ENCODE data around the gene SPATA2.
"Not testable (repeated sequence)": the region's sequence is repeated elsewhere in the genome, so short reads cannot be mapped to it uniquely, and the experiment has no call there.

SPATA2 gene

DNA sequence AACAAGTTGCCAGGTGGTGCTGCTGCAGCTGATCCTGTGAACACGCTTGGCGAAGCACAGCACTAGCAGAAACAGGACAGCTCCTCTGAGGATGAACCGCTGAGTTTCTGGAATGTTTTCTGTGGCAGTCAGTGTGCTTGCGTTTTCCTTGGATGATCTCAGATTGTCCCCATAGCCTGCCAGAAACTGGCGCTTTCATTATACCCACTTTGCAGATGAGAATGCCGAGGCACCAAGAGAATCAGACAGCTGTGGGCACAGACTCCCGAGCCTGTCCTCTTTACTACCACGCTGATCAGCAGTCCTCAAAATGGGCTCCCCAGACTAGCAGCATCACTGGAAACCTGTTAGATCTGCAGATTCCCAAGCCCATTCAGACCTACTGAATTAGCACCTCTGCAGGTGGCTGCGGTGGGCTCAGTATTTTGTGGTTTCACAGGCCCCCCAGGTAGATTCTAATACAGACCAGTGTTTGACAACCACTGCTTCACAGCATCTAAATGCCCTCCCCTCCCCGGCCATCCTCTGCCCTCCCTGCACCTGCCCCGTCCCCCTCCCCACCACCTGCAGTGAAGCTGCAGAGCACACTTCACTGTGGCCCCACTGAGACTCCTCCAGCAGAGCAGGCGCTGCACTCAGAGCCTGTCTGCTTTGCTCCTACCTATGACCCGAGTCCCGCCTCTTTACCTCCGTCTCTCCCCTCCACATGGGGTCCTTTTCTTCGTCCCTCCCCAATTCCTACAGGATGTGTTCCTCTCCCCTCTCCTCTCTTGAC is 29.6 kb downstream of the SPATA2 start:
- DNase-seq (ENCODE audit: low spot score) = no peak

DNA sequence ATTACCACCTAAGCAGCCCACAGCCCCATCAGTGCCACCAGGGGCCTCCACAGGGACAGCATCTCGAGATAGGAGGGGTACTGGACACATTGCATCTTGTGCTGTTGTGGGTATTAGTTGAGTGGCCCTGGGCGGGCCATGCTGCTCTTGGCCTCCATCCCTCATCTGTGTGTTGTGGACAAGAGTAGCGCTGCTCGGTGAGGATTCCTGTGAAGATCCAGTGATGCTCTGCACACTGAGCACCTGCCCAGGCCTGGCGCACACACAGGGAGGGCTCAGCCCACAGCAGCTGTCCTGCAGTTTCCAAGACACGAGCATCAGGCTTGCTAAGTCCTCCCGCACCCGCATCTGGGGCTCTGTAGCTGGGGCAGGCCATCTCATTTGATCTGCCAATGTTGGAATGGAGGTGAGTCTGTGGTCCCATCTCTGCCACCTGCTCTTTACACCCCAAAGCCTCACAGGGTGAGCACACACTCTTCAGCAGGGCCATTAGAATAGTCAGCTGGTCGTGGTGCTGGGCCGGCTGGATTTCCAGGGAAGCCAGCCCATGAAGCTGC is 32.0 kb downstream of the SPATA2 start:
- DNase-seq (ENCODE audit: low spot score) = no peak

DNA sequence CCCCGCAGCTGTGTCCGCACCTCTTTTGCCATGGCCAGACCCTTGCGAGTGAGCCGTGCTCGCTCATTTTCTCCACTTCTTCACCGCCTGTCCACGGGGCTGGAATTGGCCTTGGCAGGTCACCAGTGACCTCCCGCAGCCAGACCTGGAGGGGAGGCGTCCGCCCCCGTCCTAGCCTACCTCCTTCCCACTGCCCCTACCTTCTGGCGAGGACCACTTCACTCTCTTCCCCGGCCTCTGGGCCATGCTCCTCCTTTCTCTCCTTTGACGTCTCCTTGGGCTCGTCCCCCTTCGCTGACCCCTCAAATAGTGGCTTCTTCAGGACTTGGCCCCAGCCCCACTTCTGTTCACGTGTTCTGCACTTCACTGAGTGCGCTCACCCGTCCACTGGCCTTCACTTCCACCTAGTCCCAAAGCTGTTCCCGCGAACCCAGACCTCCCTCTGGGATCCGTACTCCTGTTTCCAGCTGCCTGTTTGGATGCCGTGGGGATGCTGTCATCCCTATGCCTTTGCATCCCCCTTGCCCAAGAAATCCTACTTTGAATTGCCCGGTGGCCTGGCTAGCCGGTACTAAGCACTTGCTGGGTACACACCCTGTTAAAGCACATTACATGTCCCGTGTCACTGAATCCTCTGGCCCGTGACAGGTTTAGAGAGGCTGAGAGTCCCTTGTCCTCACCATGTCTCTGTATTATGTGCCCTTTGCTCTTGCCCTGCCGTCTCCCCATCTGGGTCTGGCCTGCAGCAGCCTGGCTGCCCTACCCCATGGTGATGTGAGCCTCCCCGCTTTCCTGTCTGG is 33.0 kb downstream of the SPATA2 start:
- DNase-seq (ENCODE audit: low spot score) = no peak

DNA sequence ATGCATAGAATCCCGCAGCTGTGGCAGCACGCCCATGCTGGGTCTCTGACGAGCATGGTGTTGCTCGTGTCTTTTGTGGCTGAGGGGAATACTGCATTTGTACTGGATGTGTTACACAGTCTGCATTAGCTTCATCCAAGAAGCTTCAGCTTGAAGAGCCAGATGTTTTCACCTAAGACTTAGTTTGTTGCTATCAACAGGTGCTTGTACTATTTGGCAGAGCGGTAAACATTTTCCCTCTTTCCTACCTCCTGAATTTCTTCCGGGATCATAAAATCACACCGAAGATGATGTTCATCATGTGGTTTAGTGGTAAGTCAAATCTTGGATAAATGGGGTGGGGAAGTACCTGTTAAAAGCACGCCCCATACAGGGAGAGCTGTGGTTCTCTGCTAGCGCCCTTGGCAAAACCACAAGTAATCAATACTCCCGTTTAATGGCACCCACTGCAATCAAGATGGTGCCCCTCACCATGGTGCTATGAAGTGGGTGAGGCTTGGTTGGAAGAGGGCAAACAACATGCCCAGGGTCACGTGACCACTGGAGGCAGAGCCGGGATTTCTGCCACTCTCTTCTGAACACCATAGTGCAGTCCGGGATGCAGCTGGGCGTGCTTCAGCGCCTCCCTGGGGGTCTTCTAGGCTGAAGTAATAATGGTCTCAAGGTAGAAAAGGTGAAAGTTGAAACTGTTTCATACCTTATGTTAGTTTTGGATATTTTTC is 34.4 kb downstream of the SPATA2 start:
- no peak for DNase-seq (ENCODE audit: low spot score)

DNA sequence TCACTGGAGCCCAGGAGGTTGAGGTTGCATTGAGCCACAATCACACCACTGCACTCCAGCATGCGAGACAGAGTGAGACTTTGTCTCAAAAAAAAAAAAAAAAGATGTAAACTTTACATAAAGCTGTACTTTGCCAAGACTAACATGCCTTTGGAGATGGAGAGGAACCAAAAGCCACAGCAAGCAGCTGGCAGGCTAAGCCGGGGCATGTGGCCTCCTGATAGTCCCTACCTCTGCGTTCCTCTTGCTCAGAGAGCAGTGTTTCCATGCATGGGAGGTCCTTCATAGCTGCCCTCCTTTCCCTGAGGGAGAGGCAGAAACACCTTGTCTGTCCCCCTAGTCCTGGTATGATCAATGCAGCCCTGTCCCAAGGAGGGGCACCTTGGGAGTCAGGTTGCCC is 35.2 kb downstream of the SPATA2 start:
- DNase-seq (ENCODE audit: low spot score) = no peak

DNA sequence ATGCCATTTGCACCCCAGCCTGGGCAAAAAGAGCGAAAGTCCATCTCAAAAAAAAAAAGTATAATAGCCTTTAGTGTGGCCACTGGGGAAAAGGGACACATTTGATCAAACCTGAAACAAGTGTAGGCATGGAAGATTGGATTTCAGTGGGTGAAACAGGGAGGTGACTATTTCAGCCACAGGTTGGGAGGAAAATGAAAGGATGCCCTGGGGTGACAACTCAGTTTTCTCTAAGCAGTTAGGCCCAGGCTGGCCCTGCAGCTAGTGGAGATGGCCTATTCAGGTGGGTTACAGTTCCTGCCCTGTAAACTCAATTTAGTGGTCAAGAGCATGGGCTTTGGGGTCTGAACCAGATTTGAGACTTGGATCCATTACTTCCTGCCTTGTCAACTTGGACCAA is 36.4 kb downstream of the SPATA2 start:
- no peak for DNase-seq (ENCODE audit: low spot score)

DNA sequence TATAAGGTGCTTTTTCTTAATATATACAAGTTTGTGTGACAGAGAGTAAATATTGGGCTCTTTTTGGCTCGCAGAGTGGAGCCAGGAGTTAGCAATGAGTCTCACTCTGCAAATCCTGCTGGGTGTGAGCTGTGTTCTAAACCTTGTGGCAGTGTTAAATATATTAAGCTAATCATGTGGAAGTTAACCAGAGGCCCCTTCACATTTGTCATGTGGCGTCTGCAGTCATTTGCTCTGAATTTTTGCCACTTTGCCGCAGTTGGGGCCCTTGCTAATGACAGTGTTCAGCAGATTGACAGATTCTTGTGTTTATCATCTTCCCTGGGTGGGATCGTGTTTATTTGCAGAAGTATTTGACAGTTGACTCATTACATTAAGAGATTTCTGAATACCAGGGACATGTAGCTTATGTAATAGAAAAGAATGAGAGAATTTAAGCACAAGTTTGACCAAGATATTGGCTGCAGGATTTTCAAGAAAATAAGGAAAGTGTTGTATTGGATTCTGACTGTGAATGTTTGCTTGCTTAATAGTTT is 37.9 kb downstream of the SPATA2 start:
- DNase-seq (ENCODE audit: low spot score) = no peak

DNA sequence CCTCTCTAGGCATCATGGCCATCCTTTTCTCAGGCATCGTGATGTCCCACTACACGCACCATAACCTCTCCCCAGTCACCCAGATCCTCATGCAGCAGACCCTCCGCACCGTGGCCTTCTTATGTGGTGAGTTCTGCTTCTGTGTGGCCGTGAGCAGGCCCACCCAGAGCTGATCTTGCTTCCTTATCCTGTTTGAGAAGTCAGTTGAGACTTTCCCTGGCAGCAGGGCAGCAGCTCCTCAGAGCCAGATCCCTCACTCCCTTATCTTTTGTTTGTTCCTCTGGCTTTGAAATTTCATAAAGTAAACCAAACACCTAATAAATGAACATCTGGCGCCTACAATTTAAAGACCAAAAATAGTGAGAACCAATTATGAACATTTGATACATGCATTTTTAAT is 40.6 kb downstream of the SPATA2 start:
- DNase-seq (ENCODE audit: low spot score) = no peak

DNA sequence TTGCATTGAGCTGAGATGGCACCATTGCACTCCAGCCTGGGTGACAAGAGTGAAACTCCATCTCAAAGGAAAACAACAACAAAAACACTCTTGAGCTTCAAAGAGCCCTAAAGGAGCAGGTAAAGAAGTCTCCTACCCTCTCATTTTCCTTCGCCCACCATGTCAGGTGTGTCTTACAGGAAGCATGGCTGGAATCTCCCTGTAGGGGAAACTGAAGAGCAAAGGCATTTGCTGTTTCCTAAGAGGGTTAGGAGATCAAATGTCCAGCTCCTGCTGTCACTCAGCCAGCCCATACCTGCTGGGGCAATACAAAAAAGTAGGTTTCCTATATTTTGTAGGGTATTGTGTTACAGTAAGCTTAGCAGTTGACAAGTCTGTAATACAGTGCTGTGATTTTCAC is 43.3 kb downstream of the SPATA2 start:
- DNase-seq (ENCODE audit: low spot score) = no peak

DNA sequence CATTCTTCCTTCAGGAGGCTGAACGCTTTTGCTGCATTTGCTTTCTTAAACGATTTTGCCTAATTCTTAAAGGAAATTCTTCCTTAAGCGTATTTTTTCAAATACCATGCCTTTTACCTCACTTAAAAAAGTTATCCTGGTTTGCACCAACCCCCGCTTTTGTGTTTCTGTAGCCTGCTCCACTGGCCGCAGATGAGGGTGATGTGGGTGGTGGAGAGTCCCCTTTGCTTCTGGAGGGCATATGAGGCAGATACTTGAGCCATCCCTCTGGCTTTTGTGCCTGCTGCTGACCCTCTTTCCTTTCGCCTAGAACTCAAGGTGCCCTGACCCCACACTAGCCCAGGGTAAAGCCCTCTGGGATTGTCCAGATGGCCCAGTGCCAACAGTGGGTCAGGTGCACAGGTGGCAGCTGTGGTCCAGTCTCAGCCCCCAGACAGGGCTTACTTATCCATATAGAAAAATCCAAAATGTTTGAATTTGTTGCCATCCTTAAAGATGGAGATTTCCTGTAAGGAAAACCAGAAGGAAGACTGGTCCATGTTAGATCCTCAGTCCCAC is 43.9 kb downstream of the SPATA2 start:
- no peak for DNase-seq (ENCODE audit: low spot score)

DNA sequence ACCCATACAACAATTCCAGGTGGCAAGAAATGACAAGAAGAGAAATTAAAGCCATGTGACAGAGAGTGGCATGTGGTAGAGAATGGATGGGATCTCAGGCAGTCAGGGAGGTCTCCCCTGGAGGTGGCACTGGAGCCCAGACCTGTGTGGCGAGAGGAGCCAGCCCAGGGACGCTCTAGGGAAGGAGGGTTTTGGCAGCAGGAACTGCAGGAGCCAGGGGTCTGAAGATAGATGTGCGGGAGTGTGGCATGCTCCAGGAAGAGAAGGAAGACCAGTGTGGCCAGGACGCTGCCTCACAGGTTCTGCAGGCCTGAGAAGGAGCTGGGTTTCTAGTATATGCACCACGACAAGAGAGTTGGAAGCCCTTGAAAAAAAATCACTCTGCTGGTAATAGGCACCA is 45.1 kb downstream of the SPATA2 start:
- no peak for DNase-seq (ENCODE audit: low spot score)

DNA sequence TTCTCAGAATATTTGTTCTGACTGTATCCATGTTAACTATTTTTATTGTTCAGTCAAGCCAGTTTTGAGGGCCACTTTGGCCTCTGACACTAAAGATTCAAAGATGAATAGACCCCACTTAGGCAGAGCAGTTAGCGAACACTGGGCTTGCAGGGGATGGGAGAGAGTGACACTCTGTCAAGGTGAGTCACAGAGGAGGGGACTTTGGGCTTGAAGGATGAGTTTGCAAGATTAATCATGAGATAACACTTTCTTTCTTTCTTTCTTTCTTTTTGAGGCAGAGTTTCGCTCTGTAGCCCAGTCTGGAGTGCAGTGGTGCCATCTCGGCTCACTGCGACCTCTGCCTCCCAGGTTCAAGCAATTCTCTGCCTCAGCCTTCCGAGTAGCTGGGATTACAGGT is 46.4 kb downstream of the SPATA2 start:
- no peak for DNase-seq (ENCODE audit: low spot score)

DNA sequence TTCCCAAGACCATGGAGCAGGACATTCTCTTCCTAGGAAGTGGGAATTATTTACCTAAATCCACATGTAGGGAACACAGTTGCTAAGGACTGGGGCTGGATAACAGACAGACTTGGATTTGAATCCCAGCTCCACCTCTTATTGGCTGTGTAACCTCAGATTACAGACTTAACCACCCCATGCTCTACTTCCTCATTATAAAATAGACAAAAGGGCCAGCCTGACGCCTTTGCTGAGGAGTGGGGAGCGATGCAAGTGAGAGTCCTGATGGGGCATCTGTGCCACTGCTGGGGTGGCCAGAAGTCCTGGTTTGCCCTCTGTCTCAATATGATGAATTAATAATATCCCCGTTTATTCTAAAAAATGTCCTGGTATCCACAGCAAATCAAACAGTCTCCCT is 46.8 kb downstream of the SPATA2 start:
- no peak for DNase-seq (ENCODE audit: low spot score)

DNA sequence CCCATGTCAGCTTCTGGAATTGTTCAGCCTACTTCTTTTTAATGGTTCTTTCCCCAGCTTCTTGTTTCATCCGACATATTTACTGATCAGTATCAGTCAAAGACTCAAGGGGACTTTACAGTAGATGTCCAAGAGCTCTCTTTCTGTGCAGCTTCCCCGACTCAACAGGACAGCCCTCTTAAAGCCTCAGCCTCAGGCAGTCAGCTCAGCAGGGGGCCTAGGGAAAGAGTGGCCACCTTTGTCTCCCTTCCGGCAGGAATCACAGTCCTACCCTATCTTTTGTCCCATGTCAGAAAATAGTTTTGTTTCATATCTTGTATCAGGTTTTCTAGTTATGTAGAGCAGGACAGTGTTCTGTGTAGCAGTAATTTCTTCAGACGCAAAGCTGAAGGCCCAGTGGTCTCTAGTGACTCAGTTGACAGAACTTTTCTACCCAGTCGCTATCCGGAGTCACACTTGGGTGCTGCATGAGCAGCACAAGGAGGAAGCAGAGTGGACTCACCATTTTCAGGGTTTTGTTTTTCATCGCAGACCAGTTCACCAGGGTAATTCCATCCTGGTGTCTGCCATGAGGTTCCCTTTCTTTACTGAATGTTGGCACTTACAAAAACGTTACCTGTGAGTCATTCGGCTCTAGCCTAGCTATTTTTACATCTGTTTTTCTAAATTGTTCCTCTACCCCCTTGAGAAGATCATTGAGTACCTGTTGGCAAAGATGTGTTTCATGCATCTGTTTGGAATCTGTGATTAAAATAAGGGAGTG is 47.7 kb downstream of the SPATA2 start:
- no peak for DNase-seq (ENCODE audit: low spot score)

DNA sequence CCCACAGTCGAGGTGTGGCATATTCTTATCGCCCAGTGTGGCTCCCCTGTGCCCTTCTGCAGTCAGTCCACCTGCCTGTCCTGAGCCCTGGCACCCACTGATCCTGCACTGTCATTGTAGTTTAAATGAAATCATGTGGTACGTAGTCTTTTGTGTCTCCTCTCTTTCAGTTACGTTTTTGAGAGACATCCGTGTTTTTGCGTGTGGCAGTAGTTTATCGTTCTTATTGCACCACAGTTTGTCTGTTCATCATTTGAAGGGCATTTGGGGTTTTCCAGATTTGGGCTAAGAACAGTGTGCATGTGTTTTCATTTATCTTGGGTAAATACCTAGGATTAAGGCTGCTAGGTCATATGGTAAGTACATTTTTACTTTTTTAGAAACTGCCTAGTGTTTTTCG is 49.3 kb downstream of the SPATA2 start:
- DNase-seq (ENCODE audit: low spot score) = no peak

DNA sequence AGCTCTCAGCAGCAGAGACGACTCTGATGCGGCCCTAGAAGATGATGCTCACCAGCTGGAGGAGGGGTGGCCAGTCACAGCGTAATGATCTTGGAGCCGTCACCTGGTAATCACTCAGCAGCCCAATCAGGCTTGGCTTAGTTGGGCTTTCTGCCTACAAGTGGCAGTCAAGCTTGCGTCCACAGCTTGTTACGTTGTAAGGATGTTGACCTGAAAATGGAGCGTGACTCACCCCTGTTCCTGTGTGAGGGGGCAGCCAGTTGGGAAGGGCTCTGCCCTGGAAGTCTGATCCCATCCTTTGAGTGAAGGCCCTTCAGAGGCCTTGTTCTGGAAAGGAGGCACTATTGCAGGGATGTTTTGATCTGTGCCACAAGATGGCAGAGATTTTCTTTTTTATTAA is 49.8 kb downstream of the SPATA2 start:
- DNase-seq (ENCODE audit: low spot score) = no peak

DNA sequence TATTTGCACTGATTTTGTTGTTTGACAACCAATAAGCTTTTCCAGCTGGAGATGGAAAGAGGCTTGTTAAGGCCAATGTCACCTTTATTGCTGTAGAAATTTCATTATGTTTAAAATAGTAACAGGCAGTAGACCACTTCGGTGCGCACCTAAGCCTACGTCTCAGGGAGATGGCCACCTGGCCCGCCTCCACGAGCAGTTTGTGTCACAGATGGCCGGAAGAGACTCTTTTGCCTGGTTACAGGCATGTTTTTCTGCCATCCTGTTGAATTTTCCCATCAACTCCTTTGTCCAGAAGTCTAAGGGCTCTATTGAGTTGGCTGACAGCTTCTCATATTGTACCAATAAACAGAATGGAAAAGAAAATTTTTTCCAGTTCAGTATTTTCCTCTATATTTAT is 51.7 kb downstream of the SPATA2 start:
- no peak for DNase-seq (ENCODE audit: low spot score)

DNA sequence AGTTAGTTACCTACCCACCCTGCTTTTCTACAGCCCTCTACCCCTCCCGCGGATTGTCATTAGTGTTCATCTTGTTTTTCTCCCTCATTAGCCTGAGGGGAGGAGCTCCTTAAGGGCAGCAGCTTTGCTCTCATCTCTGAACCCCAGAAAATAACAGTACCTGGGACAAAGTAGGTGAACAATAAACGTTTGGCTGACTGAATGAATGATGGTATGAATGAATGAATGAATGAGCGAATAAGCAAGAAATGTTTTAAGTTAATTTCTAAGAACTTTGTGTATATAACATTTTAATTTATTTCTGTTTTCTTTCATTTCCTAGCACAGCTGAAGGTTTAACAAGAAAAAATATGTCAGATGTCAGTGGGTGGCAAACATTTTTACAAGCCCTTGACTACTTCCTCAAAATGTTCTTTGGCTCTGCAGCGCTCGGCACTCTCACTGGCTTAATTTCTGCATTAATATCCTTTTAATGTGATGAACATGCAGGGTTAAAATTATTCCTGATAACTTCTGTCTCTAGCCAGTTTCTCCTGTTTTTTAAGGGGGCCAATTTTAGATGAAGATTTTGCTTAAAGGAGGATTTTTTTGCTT is 52.6 kb downstream of the SPATA2 start:
- no peak for DNase-seq (ENCODE audit: low spot score)

DNA sequence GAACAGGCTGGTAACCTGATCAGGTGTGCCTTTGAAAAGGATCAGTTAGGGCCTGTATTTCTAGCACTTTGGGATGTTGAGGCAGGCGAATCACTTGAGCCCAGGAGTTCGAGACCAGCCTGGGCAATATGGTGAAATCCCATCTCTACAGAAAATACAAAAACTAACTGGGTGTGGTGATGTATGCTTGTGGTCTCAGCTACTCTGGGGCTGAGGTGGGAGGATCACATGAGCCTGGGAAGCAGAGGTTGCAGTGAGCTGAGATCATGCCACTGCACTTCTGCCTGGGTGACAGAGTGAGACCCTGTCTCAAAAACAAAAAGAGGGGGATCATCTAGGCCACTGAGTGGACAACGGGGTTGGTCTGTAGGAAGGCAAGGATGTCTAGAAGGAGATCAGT is 54.1 kb downstream of the SPATA2 start:
- not testable (repeated sequence) for DNase-seq (ENCODE audit: low spot score)

DNA sequence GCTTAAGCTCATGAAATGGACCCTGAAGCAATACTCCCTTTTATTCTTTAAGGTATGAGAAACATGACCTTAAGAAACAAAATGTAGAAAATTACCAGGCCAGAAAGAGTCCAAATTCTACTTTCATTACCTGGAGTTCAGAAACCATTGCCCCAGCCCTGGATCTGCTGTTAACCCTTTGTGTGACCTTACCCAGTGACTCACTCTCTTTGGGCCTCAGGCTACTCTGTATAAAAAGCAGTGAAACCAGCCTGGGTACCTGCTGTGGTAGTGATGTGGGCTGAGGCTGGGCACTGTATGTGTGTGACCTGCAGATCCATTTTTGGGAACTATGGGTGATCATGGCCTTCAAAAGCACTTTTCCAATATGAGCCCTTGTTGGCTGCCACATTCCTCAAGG is 55.5 kb downstream of the SPATA2 start:
- no peak for DNase-seq (ENCODE audit: low spot score)

DNA sequence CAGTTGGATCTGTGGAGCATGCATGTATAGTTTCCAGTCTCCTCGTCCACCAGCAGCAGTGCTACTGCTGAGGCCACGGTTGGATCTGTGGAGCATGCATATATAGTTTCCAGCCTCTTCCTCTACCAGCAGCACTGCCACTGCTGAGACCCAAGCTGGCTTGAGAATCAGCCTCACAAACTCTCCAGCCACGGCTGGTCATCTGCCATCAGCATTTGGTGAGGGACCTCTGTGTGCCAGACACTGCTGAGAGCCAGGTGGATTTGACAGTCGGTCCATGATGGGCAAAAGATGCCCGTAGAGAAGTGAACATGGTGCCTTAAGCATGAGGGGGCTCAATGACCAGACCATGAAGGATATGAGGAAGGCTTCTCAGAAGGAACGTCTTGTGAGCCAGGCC is 56.3 kb downstream of the SPATA2 start:
- DNase-seq (ENCODE audit: low spot score) = no peak

Data from CD4-positive, alpha-beta T cell treated with Interleukin-15 for 4 hours (primary cell).